Mesenchymal stem cell (in vitro differentiated cells and primary cell): Measurements from ENCODE around the gene OR10W1.

Experiments
- DNase-seq: peaks from one replicate; pipeline ENCODE4 v3.0.0-alpha.2; 2013
- H2AFZ ChIP-seq: one replicate; pipeline ENCODE4 v1.6.1; 2013; ENCODE audit warnings: low read depth, mild to moderate bottlenecking, control low read depth, inconsistent platforms, low read length, moderate library complexity
- H2AK5ac ChIP-seq: 2 replicates; pipeline ENCODE4 v1.6.1; 2013; ENCODE audit warnings: low read length, moderate library complexity, mild to moderate bottlenecking, inconsistent platforms; ENCODE audit not compliant: severe bottlenecking
- H2BK120ac ChIP-seq: one replicate; pipeline ENCODE4 v1.6.1; 2013; ENCODE audit warnings: low read depth, mild to moderate bottlenecking, inconsistent platforms, low read length, moderate library complexity
- H2BK12ac ChIP-seq, 2 experiments: one replicate each; pipeline ENCODE4 v1.6.1; 2013; ENCODE audit warnings: inconsistent platforms in 2 of 2, low read length in 2 of 2, mild to moderate bottlenecking in 2 of 2, moderate library complexity in 2 of 2, control low read depth in 1 of 2
- H2BK15ac ChIP-seq: one replicate; pipeline ENCODE4 v1.6.1; 2013; ENCODE audit warnings: mild to moderate bottlenecking, low read depth, inconsistent platforms; ENCODE audit not compliant: poor library complexity, severe bottlenecking
- H2BK5ac ChIP-seq: 2 replicates; pipeline ENCODE4 v1.6.1; 2013; ENCODE audit warnings: low read depth, mild to moderate bottlenecking, low read length, control low read depth, inconsistent platforms; ENCODE audit not compliant: poor library complexity, severe bottlenecking
- H3K14ac ChIP-seq, 2 experiments: one replicate each; pipeline ENCODE4 v1.6.1; 2013; ENCODE audit warnings: inconsistent platforms in 2 of 2, low read length in 2 of 2, control low read depth in 1 of 2, mild to moderate bottlenecking in 1 of 2, moderate library complexity in 1 of 2
- H3K18ac ChIP-seq, 2 experiments: one replicate each; pipeline ENCODE4 v1.6.1; 2013; ENCODE audit warnings: inconsistent platforms in 2 of 2, low read length in 2 of 2, control low read depth in 1 of 2, low read depth in 1 of 2, mild to moderate bottlenecking in 1 of 2
- H3K23ac ChIP-seq, 2 experiments: one replicate each; pipeline ENCODE4 v1.6.1; 2013; ENCODE audit warnings: inconsistent platforms in 2 of 2, low read length in 2 of 2, mild to moderate bottlenecking in 2 of 2, moderate library complexity in 2 of 2, control low read depth in 1 of 2
- H3K27ac ChIP-seq: 2 replicates; pipeline ENCODE4 v1.5.1; 2013; ENCODE audit warnings: mild to moderate bottlenecking, moderate library complexity, low read length, control low read depth, inconsistent platforms; ENCODE audit not compliant: poor library complexity, severe bottlenecking
- H3K27me3 ChIP-seq, 2 experiments: 2 replicates each; pipeline versions ENCODE4 v1.6.1 to v1.7.0; 2013; ENCODE audit warnings: low read length in 2 of 2, mild to moderate bottlenecking in 2 of 2, moderate library complexity in 2 of 2, control low read depth in 1 of 2, inconsistent platforms in 1 of 2; ENCODE audit not compliant: control insufficient read depth in 1 of 2, insufficient read depth in 1 of 2
- H3K36me3 ChIP-seq, 2 experiments: 2 replicates each; pipeline versions ENCODE4 v1.6.1 to v1.7.0; 2013; ENCODE audit warnings: low read length in 2 of 2, control low read depth in 1 of 2, inconsistent platforms in 1 of 2, low read depth in 1 of 2, mild to moderate bottlenecking in 1 of 2; ENCODE audit not compliant: insufficient read depth in 2 of 2, control insufficient read depth in 1 of 2
- H3K4ac ChIP-seq, 2 experiments: one replicate each; pipeline ENCODE4 v1.6.1; 2013; ENCODE audit warnings: inconsistent platforms in 2 of 2, low read length in 2 of 2, mild to moderate bottlenecking in 2 of 2, moderate library complexity in 2 of 2, control low read depth in 1 of 2, low read depth in 1 of 2
- H3K4me1 ChIP-seq: 2 replicates; pipeline ENCODE4 v1.6.1; 2013; ENCODE audit warnings: low read depth, low read length, control low read depth; ENCODE audit not compliant: control insufficient read depth, insufficient read depth
- H3K4me2 ChIP-seq: 2 replicates; pipeline ENCODE4 v1.6.1; 2013; ENCODE audit warnings: low read length, mild to moderate bottlenecking, inconsistent platforms; ENCODE audit not compliant: poor library complexity, severe bottlenecking
- H3K4me3 ChIP-seq, 2 experiments: 2 replicates each; pipeline versions ENCODE4 v1.5.1 to v1.7.0; 2013; ENCODE audit warnings: low read length in 2 of 2, mild to moderate bottlenecking in 2 of 2, control low read depth in 1 of 2, low read depth in 1 of 2; ENCODE audit not compliant: insufficient read depth in 1 of 2
- H3K79me1 ChIP-seq: replicated peaks from 2 replicates; pipeline ENCODE4 v1.6.1; 2013; ENCODE audit warnings: mild to moderate bottlenecking, control low read depth, low read length, inconsistent platforms; ENCODE audit not compliant: poor library complexity, severe bottlenecking
- H3K9ac ChIP-seq: 2 replicates; pipeline ENCODE4 v1.7.0; 2013; ENCODE audit warnings: mild to moderate bottlenecking, low read length, moderate library complexity
- H3K9me3 ChIP-seq: 2 replicates; pipeline ENCODE4 v1.7.0; 2013; ENCODE audit warnings: mild to moderate bottlenecking, low read length; ENCODE audit not compliant: control insufficient read depth
- H4K8ac ChIP-seq: one replicate; pipeline ENCODE4 v1.6.1; 2013; ENCODE audit warnings: inconsistent platforms, mild to moderate bottlenecking, low read length, moderate library complexity
- H4K91ac ChIP-seq: one replicate; pipeline ENCODE4 v1.6.1; 2013; ENCODE audit warnings: mild to moderate bottlenecking, low read length, inconsistent platforms
- WGBS: methylation state at CpG from one replicate; pipeline ENCODE4 v1.1.7; 2013; ENCODE audit warnings: mixed read lengths; 5-methylcytosine and 5-hydroxymethylcytosine counted together

OR10W1 gene

GRCh38 chr11:58227956-58228615 is 40.0 kb downstream of the OR10W1 start:
- H3K4me1 ChIP-seq, result no peaks in the 10 kb centered on the region
- no peak overlapping the region for H3K9ac ChIP-seq
- no peak overlapping the region for H3K23ac ChIP-seq
- H3K36me3 ChIP-seq, result no peaks in the 10 kb centered on the region
- H2BK5ac ChIP-seq, result no peak overlapping the region
- no peaks in the 10 kb centered on the region for H3K27me3 ChIP-seq
- no peak overlapping the region for H4K8ac ChIP-seq
- DNase-seq, result no peak
- WGBS, result 88% methylated on average over 32 of the region's 32 CpGs
- H2BK15ac ChIP-seq, result no peak overlapping the region
- no peak overlapping the region for H2AFZ ChIP-seq
- H3K79me1 ChIP-seq, result no peaks in the 10 kb centered on the region
- no peak overlapping the region for H3K27ac ChIP-seq
- H2AK5ac ChIP-seq, result no peak overlapping the region
- H3K4me2 ChIP-seq, result no peak overlapping the region
- no peak overlapping the region for H4K91ac ChIP-seq
- H2BK12ac ChIP-seq, result no peak overlapping the region
- H3K4ac ChIP-seq, result no peak overlapping the region
- no peak overlapping the region for H3K14ac ChIP-seq
- H3K9me3 ChIP-seq, result no peaks in the 10 kb centered on the region
- H2BK120ac ChIP-seq, result no peak overlapping the region
- no peak overlapping the region for H3K18ac ChIP-seq
- peak overlapping the region in 1 of 2 experiments; percentile 14 for H3K4me3 ChIP-seq

- H2BK12ac ChIP-seq, result no peak overlapping the region
- no peak overlapping the region for H3K23ac ChIP-seq
- 76% methylated on average over 3 of the region's 7 CpGs for WGBS
- no peaks in the 10 kb centered on the region for H3K27me3 ChIP-seq
- no peaks in the 10 kb centered on the region for H3K79me1 ChIP-seq
- no peak overlapping the region for H3K4me2 ChIP-seq
- H3K14ac ChIP-seq, result no peak overlapping the region
- DNase-seq, result no peak
- H3K4me1 ChIP-seq, result no peaks in the 10 kb centered on the region
- no peak overlapping the region for H4K8ac ChIP-seq
- H3K4me3 ChIP-seq, result no peak overlapping the region
- H2BK5ac ChIP-seq, result no peak overlapping the region
- no peaks in the 10 kb centered on the region for H3K36me3 ChIP-seq
- H2AFZ ChIP-seq, result no peak overlapping the region
- no peak overlapping the region for H3K4ac ChIP-seq
- no peak overlapping the region for H3K9ac ChIP-seq
- H3K18ac ChIP-seq, result no peak overlapping the region
- no peak overlapping the region for H2BK15ac ChIP-seq
- no peak overlapping the region for H3K27ac ChIP-seq
- no peaks in the 10 kb centered on the region for H3K9me3 ChIP-seq
- no peak overlapping the region for H4K91ac ChIP-seq
- no peak overlapping the region for H2AK5ac ChIP-seq
- no peak overlapping the region for H2BK120ac ChIP-seq
Observed at GRCh38 chr11:58222721-58223120, 45.3 kb downstream of the OR10W1 start.
